Nephron progenitor cell (in vitro differentiated cells): ENCODE measurements around the gene PKP4.
A peak's percentile ranks its signal among the peaks of the same experiment; 100 is the strongest.

Experiments
- DNase-seq: peaks from one replicate; pipeline ENCODE4 v3.0.0; 2021
- H3K27ac Mint-ChIP-seq: 2 replicates; pipeline ENCODE4 v1.8.0; 2021; ENCODE audit warnings: mild to moderate bottlenecking, moderate library complexity, mixed read lengths
- H3K27me3 Mint-ChIP-seq: 2 replicates; pipeline ENCODE4 v1.8.0; 2021; ENCODE audit warnings: mild to moderate bottlenecking, low read depth, mixed read lengths; ENCODE audit not compliant: poor library complexity
- H3K36me3 Mint-ChIP-seq: 2 replicates; pipeline ENCODE4 v1.8.0; 2021; ENCODE audit warnings: low read depth, mixed read lengths
- H3K4me1 Mint-ChIP-seq: 2 replicates; pipeline ENCODE4 v1.8.0; 2021; ENCODE audit warnings: mixed read lengths
- H3K4me3 Mint-ChIP-seq: 2 replicates; pipeline ENCODE4 v1.8.0; 2021; ENCODE audit warnings: mild to moderate bottlenecking, moderate library complexity, mixed read lengths
- H3K9me3 Mint-ChIP-seq: 2 replicates; pipeline ENCODE4 v1.8.0; 2021; ENCODE audit warnings: mild to moderate bottlenecking, moderate library complexity, mixed read lengths
- TF ChIP-seq, protein P1 (sequence below): fragments of 200-600 bp; sonication (generic); IDR thresholded peaks from 2 replicates; pipeline ENCODE4 v1.5.0; 2021; ENCODE audit warnings: antibody characterized with exemption

PKP4 gene

GRCh38 chr2:158715357-158715756 is 258.6 kb downstream of the PKP4 start:
- no peak for DNase-seq
- peaks cover 15% of the 10 kb centered on the region for H3K36me3 Mint-ChIP-seq
- no peak overlapping the region for H3K4me3 Mint-ChIP-seq
- peaks cover 30% of the 10 kb centered on the region for H3K4me1 Mint-ChIP-seq
- no peak overlapping the region for H3K27ac Mint-ChIP-seq
- no peaks in the 10 kb centered on the region for H3K27me3 Mint-ChIP-seq
- TF ChIP-seq, protein P1, sequence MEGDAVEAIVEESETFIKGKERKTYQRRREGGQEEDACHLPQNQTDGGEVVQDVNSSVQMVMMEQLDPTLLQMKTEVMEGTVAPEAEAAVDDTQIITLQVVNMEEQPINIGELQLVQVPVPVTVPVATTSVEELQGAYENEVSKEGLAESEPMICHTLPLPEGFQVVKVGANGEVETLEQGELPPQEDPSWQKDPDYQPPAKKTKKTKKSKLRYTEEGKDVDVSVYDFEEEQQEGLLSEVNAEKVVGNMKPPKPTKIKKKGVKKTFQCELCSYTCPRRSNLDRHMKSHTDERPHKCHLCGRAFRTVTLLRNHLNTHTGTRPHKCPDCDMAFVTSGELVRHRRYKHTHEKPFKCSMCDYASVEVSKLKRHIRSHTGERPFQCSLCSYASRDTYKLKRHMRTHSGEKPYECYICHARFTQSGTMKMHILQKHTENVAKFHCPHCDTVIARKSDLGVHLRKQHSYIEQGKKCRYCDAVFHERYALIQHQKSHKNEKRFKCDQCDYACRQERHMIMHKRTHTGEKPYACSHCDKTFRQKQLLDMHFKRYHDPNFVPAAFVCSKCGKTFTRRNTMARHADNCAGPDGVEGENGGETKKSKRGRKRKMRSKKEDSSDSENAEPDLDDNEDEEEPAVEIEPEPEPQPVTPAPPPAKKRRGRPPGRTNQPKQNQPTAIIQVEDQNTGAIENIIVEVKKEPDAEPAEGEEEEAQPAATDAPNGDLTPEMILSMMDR = no peak
- H3K9me3 Mint-ChIP-seq = peaks cover 29% of the 10 kb centered on the region

DNA sequence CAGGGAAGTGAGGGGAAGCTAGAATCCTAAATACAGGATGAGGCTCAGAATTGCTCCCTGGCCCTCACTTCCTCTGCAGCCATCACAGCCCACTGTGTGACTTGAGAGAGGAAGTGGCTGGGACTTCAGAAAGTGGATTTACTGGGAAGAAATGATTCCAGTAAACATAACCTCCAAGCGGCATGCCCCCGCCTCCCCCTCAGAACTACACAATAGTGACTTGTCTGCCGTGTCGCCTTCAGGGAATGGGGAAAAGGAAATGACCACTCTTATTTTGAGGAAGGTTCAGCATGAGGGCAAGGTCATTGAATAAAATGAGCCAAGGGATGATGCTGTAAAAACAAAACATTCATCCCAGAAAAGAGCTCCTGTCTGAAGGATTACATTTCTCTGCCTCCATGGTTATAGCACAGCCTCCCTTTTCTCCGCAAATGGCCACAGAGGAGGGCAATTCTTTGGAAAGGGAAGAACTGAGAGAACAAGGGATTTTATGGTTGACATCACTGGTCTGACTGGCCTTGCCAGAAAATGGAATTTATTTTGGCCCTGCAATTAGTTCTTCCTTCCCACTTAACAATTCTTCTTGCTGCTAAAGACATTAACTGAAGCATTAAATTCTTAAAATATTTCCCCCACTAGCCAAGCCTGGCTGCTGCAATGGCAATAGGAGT is 259.5 kb downstream of the PKP4 start:
- H3K4me3 Mint-ChIP-seq = no peak overlapping the region

GRCh38 chr2:158716921-158717320 is 260.2 kb downstream of the PKP4 start:
- H3K27ac Mint-ChIP-seq = no peak overlapping the region
- H3K27me3 Mint-ChIP-seq = no peaks in the 10 kb centered on the region
- no peak for DNase-seq
- H3K36me3 Mint-ChIP-seq = peaks cover 15% of the 10 kb centered on the region
- no peak overlapping the region for H3K4me3 Mint-ChIP-seq
- peaks cover 20% of the 10 kb centered on the region for H3K9me3 Mint-ChIP-seq
- peaks cover 45% of the 10 kb centered on the region for H3K4me1 Mint-ChIP-seq
- TF ChIP-seq, protein P1 = no peak

More for the DNA sequence above, 259.5 kb downstream of the PKP4 start:
- Mint-ChIP-seq H3K9me3 (peaks cover 23% of the 10 kb centered on the region), H3K4me1 (peaks cover 39% of the 10 kb centered on the region), H3K27ac (no peak overlapping the region), H3K36me3 (peaks cover 15% of the 10 kb centered on the region), H3K27me3 (no peaks in the 10 kb centered on the region)
- TF ChIP-seq, protein P1 = no peak
- no peak for DNase-seq

DNA sequence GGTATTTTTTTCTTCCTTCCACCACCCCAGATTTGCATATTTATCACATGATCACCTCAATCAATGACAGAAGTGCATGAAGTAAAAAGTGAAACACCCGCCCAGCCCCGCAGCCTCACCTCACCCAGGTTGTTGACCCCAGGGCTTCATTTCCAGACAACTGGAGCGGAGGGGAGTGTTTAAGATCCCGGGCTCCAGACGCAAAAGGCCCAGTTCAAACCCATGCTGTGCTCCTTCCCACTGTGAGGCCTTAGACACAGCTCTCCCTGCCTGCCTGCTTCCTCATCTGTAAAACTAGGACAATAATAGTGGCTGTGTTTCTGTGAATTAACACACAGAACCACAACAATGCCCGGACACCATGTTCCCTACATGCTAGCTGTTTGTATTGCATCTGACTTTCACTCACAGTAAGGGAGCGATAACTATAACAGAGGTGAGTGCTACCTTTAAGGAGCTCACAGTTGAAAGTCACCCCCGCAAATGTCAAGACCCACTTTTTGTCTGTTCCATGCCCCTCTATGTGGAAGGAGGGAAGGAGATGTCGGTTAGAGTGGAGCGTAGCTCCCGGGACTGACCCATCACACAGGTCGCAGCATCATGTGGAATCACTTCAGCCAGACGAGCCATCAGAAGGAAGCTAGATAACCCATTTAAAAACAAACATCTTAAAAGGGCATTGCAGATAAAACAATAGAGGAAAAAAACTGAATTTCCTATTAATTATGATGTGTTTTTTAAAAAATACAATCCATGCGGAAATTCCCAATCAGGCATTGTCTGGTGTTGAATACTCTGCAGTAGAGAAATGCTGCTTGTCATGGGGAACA is 260.8 kb downstream of the PKP4 start:
- TF ChIP-seq, protein P1 = no peak
- H3K4me1 Mint-ChIP-seq = peaks cover 49% of the 10 kb centered on the region
- peaks cover 16% of the 10 kb centered on the region for H3K9me3 Mint-ChIP-seq
- peak overlapping the region; percentile 10 for H3K27ac Mint-ChIP-seq
- DNase-seq = no peak
- H3K4me3 Mint-ChIP-seq = no peak overlapping the region
- H3K27me3 Mint-ChIP-seq = no peaks in the 10 kb centered on the region
- H3K36me3 Mint-ChIP-seq = peaks cover 15% of the 10 kb centered on the region

- H3K4me1 Mint-ChIP-seq = peaks cover 49% of the 10 kb centered on the region
Observed at GRCh38 chr2:158718196-158718585, 261.4 kb downstream of the PKP4 start.

More at GRCh38 chr2:158718196-158718585, 261.4 kb downstream of the PKP4 start:
- TF ChIP-seq, protein P1 = no peak
- H3K4me3 Mint-ChIP-seq = no peak overlapping the region
- peak overlapping the region; percentile 76 for H3K27ac Mint-ChIP-seq
- H3K9me3 Mint-ChIP-seq = peaks cover 11% of the 10 kb centered on the region
- no peaks in the 10 kb centered on the region for H3K27me3 Mint-ChIP-seq
- no peak for DNase-seq
- H3K36me3 Mint-ChIP-seq = peaks cover 11% of the 10 kb centered on the region
